Testis (tissue), 2 donors: Measurements from ENCODE around the gene GBP1.

Experiments
- CTCF ChIP-seq, 3 experiments: fragments of 450-650 bp in 2 of 3; fragments of 200-600 bp in 1 of 3; sonication (generic) in 1 of 3; IDR thresholded peaks; one replicate each; pipeline ENCODE4 v1.5.1; 2016 to 2019; ENCODE audit warnings: antibody characterized with exemption in 3 of 3, mild to moderate bottlenecking in 2 of 3, moderate library complexity in 1 of 3
- POLR2A ChIP-seq: fragments of 450-650 bp; IDR thresholded peaks from one replicate; pipeline ENCODE4 v1.6.1; 2017; ENCODE audit warnings: antibody characterized with exemption, mild to moderate bottlenecking, moderate library complexity

- no peak for TF ChIP-seq POLR2A
- no peak for TF ChIP-seq CTCF (IDR thresholded peaks at IDR 0.05)
Measured at GRCh38 chr1:89043940-89044339, 21.1 kb downstream of the GBP1 start.
